HL-60/S4 treated with phorbol 12-myristate 13-acetate at 8.2 ng/mL for 4 days and 3 days (cell line): Measurements from ENCODE around the gene ARHGEF4.
"Not testable (repeated sequence)": the region's sequence is repeated elsewhere in the genome, so short reads cannot be mapped to it uniquely, and the experiment has no call there.

Source experiments
- in situ Hi-C: fragments of 300-500 bp; cut with MboI; formaldehyde crosslinking; loops from 2 replicates; pipeline ENCODE4 v1.15.0; 2022; ENCODE audit warnings: low sequenced_read_pairs

Gene ARHGEF4

DNA sequence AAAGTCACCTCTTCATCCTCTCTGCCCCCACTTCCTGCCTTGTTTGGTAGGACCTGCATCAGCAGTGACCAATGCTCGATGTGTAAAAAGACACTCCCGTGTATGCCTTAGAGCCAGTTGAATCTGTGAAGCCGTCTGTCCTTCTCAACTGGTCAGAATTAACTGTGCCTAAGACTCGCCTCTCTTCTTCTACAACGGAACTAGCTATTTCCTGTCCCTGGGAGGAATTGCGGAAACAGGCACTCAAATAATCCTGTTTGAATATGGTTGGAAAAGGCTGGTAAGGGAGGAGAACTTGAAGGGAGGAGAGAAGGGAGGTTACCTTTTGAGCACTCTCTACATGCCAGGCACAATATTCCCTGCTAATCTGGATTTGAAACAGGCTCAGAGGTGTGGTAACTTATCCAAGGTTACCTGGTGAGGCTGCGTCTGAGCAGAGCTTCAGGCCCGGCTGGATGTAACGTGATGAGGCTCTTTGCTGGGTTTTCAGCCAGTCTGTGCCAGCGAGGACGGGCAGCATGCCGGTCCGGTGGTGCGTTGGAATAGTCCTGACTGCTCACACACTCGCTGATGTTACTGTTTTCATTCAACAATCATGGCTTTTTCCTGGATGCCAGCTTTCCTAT lies 129.5 kb downstream of the ARHGEF4 start:
- in situ Hi-C loops = no loop called here

- in situ Hi-C loops = no loop called here
Measured at GRCh38 chr2:130966775-130967490, 130.2 kb downstream of the ARHGEF4 start.

DNA sequence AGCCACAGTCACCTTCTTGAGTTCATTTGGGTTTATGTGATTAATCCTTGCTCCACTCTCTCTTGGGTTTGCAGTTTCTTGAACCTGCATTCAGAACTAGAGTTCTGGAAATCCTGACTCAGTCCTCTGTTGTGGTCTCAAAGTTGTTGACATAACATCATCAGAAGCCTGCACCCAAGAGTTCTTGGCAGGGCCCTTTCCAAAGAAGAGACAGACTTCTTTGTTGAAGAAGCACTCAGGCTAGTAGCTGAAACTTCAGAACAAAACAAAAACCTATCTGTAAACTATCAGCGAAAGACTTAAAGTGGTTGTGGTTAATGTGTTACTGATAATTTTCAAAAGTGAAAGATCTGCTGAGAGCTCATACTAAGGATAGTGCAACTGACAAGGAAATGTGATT lies 135.7 kb downstream of the ARHGEF4 start:
- in situ Hi-C loops = no loop called here

GRCh38 chr2:130975729-130976128 lies 139.0 kb downstream of the ARHGEF4 start:
- in situ Hi-C loops = no loop called here

DNA sequence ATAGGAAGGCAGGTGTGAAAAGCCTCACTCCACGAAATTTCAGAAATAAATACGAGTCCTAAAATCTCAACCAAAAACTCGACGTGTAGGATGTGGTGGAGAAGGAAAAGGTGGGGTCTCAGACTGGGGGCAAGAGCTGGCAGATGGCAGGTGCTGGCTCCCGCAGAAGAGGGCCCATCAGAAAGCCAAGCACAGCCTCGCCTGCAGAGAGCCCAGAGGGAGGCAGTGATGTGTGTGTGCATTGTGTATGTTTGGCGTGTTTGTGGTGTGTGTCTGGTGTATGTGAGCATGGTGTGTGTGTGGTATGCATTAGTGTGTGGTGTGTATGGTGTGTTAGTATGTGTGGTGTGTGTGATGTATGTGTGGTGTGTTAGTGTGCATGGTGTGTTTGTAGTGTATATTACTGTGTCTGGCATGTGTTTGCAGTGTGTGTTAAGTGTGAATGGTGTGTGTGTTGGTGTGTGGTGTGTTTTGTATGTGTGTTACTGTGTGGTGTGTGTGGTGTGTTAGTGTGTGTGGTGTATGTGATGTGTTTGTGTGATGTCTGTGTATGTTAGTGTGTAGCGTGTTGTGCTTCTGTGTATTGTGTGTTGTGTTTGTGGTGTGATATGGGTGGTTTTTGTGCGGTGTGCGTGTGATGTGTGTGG lies 140.0 kb downstream of the ARHGEF4 start:
- in situ Hi-C loops = no loop called here

- in situ Hi-C loops = no loop called here
Measured at GRCh38 chr2:130977461-130978050, 140.8 kb downstream of the ARHGEF4 start.

DNA sequence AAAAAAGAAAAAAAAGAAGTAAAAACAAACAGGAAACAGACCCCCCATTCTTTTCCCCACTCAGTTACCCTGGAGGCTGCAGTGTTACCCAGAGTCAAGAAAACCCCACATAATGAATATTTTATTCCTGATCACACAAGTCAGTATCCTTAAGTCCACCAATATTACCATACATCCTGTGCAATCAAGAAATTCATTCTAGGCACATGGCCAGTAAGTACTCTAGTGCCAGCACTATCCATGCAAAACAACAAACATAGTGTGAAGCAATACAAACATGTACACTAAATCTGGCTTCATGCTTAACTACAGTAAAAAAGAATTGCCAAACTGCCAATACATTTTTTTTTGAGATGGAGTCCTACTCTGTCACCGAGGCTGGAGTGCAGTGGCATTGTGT lies 145.0 kb downstream of the ARHGEF4 start:
- in situ Hi-C loops = no loop called here

GRCh38 chr2:130985206-130985780 lies 148.6 kb downstream of the ARHGEF4 start:
- in situ Hi-C loops = no loop called here

- in situ Hi-C loops = no loop called here
Measured at GRCh38 chr2:130985831-130986649, 149.3 kb downstream of the ARHGEF4 start.

GRCh38 chr2:130986890-130987493 lies 150.3 kb downstream of the ARHGEF4 start:
- in situ Hi-C loops = no loop called here

- in situ Hi-C loops = no loop called here
Measured at GRCh38 chr2:130987519-130988425, 151.1 kb downstream of the ARHGEF4 start.

DNA sequence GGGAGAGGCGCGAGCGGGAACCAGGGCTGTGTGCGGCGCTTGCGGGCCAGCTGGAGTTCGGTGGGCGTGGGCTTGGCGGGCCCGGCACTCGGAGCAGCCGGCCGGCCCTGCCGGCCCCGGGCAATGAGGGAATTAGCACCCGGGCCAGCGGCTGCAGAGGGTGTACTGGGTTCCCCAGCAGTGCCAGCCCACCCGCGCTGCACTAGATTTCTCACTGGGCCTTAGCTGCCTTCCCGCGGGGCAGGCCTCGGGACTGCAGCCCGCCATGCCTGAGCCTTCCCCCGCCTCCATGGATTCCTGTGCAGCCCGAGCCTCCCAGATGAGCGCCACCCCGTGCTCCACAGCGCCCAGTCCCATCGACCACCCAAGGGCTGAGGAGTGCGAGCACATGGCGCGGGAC lies 154.7 kb downstream of the ARHGEF4 start:
- in situ Hi-C loops = not testable (repeated sequence)

GRCh38 chr2:130992003-130992402 lies 155.3 kb downstream of the ARHGEF4 start:
- in situ Hi-C loops = not testable (repeated sequence)

DNA sequence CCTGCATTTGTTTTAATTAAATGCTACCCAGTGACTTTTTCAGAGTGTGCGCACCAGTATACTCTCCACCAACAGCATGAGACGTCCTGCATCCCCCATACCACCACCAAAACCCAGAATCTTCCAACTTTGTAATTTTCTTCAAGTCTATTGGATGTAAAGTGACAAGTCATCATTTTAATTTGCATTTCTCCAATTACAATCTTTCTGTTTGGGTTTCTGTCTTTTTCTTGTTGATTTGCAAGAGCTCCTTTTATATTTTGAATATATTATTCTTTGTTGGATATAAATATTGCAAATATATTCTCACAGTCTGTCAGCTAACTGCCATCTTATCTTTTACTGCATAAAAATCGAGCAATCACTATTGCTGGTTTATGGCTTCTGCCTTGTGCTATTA lies 160.0 kb downstream of the ARHGEF4 start:
- in situ Hi-C loops = no loop called here

- in situ Hi-C loops = no loop called here
Measured at GRCh38 chr2:130997198-130997597, 160.5 kb downstream of the ARHGEF4 start.

DNA sequence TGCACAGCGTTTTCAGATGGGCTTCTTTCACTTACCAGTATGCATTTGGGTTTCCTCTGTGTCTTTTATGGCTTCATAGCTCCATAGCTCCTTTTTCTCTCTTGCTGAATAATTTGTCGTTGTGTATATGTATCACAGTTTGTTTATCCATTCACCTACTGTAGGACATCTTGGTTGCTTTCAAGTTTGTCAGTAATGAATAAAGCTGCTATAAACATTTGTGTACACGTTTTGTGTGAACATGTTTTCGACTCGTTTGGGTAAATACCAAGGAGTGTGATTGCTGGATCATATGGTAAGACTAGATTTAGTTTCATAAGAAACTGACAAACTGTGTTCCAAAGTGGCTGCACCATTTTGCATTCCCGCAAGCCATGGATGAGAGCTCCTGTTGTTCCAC lies 161.8 kb downstream of the ARHGEF4 start:
- in situ Hi-C loops = no loop called here

GRCh38 chr2:131004446-131005209 lies 167.9 kb downstream of the ARHGEF4 start:
- in situ Hi-C loops = no loop called here

- in situ Hi-C loops = no loop called here
Measured at GRCh38 chr2:131005216-131005935, 168.7 kb downstream of the ARHGEF4 start.
